ENCODE measurements around the gene MAST2.

The MAST2 gene

DNA sequence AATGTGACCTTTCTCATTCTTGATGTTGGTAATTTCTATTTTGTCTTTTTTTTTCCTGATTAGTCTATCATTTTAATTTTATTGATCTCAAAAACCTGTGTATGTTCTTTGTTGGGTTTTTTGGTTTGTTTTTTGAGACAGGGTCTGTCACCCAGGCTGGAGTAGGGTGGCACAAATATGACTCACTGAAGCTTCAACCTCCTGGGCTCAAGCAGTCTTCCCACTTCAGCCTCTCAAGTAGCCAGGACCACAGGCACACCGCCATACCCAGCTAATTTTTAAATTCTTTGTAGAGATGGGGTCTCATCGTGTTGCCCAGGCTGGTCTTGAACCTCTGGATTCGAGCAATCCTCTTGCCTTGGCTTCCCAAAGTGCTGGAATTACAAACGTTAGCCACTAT lies 183.8 kb downstream of the MAST2 start:
- Histone ChIP-seq H3K4me1 (ENCODE audit: control insufficient read depth in 2 of 2, insufficient read depth in 1 of 2, low read depth in 1 of 2, low read length in 2 of 2) (no peaks in the 10 kb centered on the region), H3K18ac (ENCODE audit: low read length) (no peak overlapping the region), H3K36me3 (replicated peaks in 1 of 2; ENCODE audit: control insufficient read depth in 2 of 2, insufficient read depth in 2 of 2, low read length in 2 of 2) (peaks cover 0 to 3% of the 10 kb centered on the region in 2 donors), H2BK15ac (ENCODE audit: low read length) (no peak overlapping the region), H2AFZ (ENCODE audit: low read length) (no peak overlapping the region), H3K4me3 (ENCODE audit: low read length in 2 of 2) (no peak overlapping the region), H3K4ac (ENCODE audit: low read length) (no peak overlapping the region), H3K14ac (ENCODE audit: low read length) (no peak overlapping the region), H3K23ac (ENCODE audit: low read depth, low read length, poor library complexity) (no peak overlapping the region), H3K4me2 (ENCODE audit: insufficient read depth, low read length, poor library complexity, severe bottlenecking) (no peak overlapping the region), H3K27ac (replicated peaks; ENCODE audit: low read length) (no peak overlapping the region), H4K91ac (ENCODE audit: low read depth, low read length, poor library complexity) (no peak overlapping the region), H3K27me3 (ENCODE audit: control insufficient read depth in 3 of 3, insufficient read depth in 3 of 3, low read depth in 1 of 3, low read length in 3 of 3) (no peaks in the 10 kb centered on the region), H4K8ac (ENCODE audit: low read depth, low read length) (no peak overlapping the region), H3K9me3 (replicated peaks in 1 of 2; ENCODE audit: control insufficient read depth in 2 of 2, insufficient read depth in 1 of 2, low read depth in 1 of 2, low read length in 2 of 2) (peaks cover 0 to 8% of the 10 kb centered on the region in 2 donors), H2BK5ac (ENCODE audit: low read length) (no peak overlapping the region), H3K9ac (ENCODE audit: low read depth, low read length, poor library complexity) (no peak overlapping the region), H2BK12ac (ENCODE audit: low read length) (no peak overlapping the region), H3K79me1 (ENCODE audit: low read depth, low read length) (peaks cover 2% of the 10 kb centered on the region), H2AK5ac (ENCODE audit: low read depth, low read length) (no peak overlapping the region), H2BK120ac (ENCODE audit: low read depth, low read length) (no peak overlapping the region)
- no peak for DNase-seq (ENCODE audit: low spot score)
- WGBS, 2 donors (ENCODE audit: extremely low coverage in 2 of 2, insufficient read length in 2 of 2, insufficient replicate concordance in 1 of 2): no CpG with 5 or more reads among the region's 4 CpGs

DNA sequence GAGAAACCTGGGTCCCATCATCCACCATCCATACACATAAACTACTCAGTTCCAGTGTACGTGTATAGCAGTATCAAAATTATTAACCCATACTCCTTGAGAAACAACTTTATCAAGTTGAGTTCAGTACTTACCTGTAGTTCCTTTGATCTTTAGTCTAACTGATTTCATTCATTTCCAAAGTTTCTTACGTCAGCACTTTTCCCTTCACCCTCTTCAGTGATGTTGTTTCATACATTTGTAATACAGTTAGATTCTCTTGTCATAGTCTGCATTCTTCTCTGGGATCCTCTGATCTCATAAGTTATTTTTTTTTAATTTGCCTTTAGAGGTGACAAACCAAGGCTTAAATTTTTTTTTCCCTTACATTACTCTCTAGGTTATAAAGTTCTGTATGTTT lies 185.8 kb downstream of the MAST2 start:
- no peak for DNase-seq (ENCODE audit: low spot score)
- Histone ChIP-seq H3K27me3 (ENCODE audit: control insufficient read depth in 3 of 3, insufficient read depth in 3 of 3, low read depth in 1 of 3, low read length in 3 of 3) (no peaks in the 10 kb centered on the region), H4K91ac (ENCODE audit: low read depth, low read length, poor library complexity) (no peak overlapping the region), H3K4me2 (ENCODE audit: insufficient read depth, low read length, poor library complexity, severe bottlenecking) (no peak overlapping the region), H3K4me3 (ENCODE audit: low read length in 2 of 2) (no peak overlapping the region), H2AK5ac (ENCODE audit: low read depth, low read length) (no peak overlapping the region), H2BK15ac (ENCODE audit: low read length) (no peak overlapping the region), H3K18ac (ENCODE audit: low read length) (no peak overlapping the region), H2BK120ac (ENCODE audit: low read depth, low read length) (no peak overlapping the region), H3K27ac (replicated peaks; ENCODE audit: low read length) (no peak overlapping the region), H3K9ac (ENCODE audit: low read depth, low read length, poor library complexity) (no peak overlapping the region), H4K8ac (ENCODE audit: low read depth, low read length) (no peak overlapping the region), H2AFZ (ENCODE audit: low read length) (no peak overlapping the region), H3K23ac (ENCODE audit: low read depth, low read length, poor library complexity) (no peak overlapping the region), H3K4ac (ENCODE audit: low read length) (no peak overlapping the region), H3K14ac (ENCODE audit: low read length) (no peak overlapping the region), H3K9me3 (replicated peaks in 1 of 2; ENCODE audit: control insufficient read depth in 2 of 2, insufficient read depth in 1 of 2, low read depth in 1 of 2, low read length in 2 of 2) (peaks cover 0 to 8% of the 10 kb centered on the region in 2 donors), H3K36me3 (replicated peaks in 1 of 2; ENCODE audit: control insufficient read depth in 2 of 2, insufficient read depth in 2 of 2, low read length in 2 of 2) (peaks cover 0 to 3% of the 10 kb centered on the region in 2 donors), H3K4me1 (ENCODE audit: control insufficient read depth in 2 of 2, insufficient read depth in 1 of 2, low read depth in 1 of 2, low read length in 2 of 2) (no peaks in the 10 kb centered on the region), H3K79me1 (ENCODE audit: low read depth, low read length) (peaks cover 2% of the 10 kb centered on the region), H2BK12ac (ENCODE audit: low read length) (no peak overlapping the region), H2BK5ac (ENCODE audit: low read length) (no peak overlapping the region)
- no CpG with 5 or more reads among the region's 2 CpGs for WGBS, 2 donors (ENCODE audit: extremely low coverage in 2 of 2, insufficient read length in 2 of 2, insufficient replicate concordance in 1 of 2)

DNA sequence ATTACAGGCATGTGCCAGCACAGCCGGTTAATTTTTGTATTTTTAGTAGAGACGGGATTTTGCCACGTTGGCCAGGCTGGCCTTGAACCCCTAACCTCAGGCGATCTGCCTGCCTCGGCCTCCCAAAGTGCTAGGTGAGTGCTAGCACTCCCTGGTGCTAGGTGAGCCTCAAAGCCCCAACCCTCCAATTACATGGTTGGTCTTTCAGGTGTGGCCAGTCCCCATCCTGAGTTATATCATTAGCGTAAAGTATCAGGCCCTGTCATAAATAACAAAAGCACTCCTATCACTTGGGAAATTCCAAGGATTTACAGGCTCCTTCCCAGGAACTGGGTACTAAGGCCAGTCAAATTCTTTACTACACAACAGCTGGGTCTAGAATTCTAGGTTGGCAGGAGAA lies 191.0 kb downstream of the MAST2 start:
- H4K91ac ChIP-seq (ENCODE audit: low read depth, low read length, poor library complexity): no peak overlapping the region
- H3K27ac ChIP-seq (replicated peaks; ENCODE audit: low read length): no peak overlapping the region
- peaks cover 0 to 8% of the 10 kb centered on the region in 2 donors for H3K9me3 ChIP-seq (replicated peaks in 1 of 2; ENCODE audit: control insufficient read depth in 2 of 2, insufficient read depth in 1 of 2, low read depth in 1 of 2, low read length in 2 of 2)
- no CpG with 5 or more reads among the region's 6 CpGs for WGBS, 2 donors (ENCODE audit: extremely low coverage in 2 of 2, insufficient read length in 2 of 2, insufficient replicate concordance in 1 of 2)
- H2AFZ ChIP-seq (ENCODE audit: low read length): no peak overlapping the region
- H3K14ac ChIP-seq (ENCODE audit: low read length): no peak overlapping the region
- no peak overlapping the region for H3K4me3 ChIP-seq (ENCODE audit: low read length in 2 of 2)
- no peak overlapping the region for H2BK120ac ChIP-seq (ENCODE audit: low read depth, low read length)
- H3K18ac ChIP-seq (ENCODE audit: low read length): no peak overlapping the region
- no peak overlapping the region for H3K9ac ChIP-seq (ENCODE audit: low read depth, low read length, poor library complexity)
- H2AK5ac ChIP-seq (ENCODE audit: low read depth, low read length): no peak overlapping the region
- peaks cover 0 to 11% of the 10 kb centered on the region in 2 donors for H3K36me3 ChIP-seq (replicated peaks in 1 of 2; ENCODE audit: control insufficient read depth in 2 of 2, insufficient read depth in 2 of 2, low read length in 2 of 2)
- no peak overlapping the region for H4K8ac ChIP-seq (ENCODE audit: low read depth, low read length)
- H2BK12ac ChIP-seq (ENCODE audit: low read length): no peak overlapping the region
- H3K79me1 ChIP-seq (ENCODE audit: low read depth, low read length): peaks cover 4% of the 10 kb centered on the region
- H2BK5ac ChIP-seq (ENCODE audit: low read length): no peak overlapping the region
- H3K4ac ChIP-seq (ENCODE audit: low read length): no peak overlapping the region
- no peak for DNase-seq (ENCODE audit: low spot score)
- no peak overlapping the region for H3K4me2 ChIP-seq (ENCODE audit: insufficient read depth, low read length, poor library complexity, severe bottlenecking)
- no peaks in the 10 kb centered on the region for H3K4me1 ChIP-seq (ENCODE audit: control insufficient read depth in 2 of 2, insufficient read depth in 1 of 2, low read depth in 1 of 2, low read length in 2 of 2)
- no peaks in the 10 kb centered on the region for H3K27me3 ChIP-seq (ENCODE audit: control insufficient read depth in 3 of 3, insufficient read depth in 3 of 3, low read depth in 1 of 3, low read length in 3 of 3)
- H2BK15ac ChIP-seq (ENCODE audit: low read length): no peak overlapping the region
- no peak overlapping the region for H3K23ac ChIP-seq (ENCODE audit: low read depth, low read length, poor library complexity)

DNA sequence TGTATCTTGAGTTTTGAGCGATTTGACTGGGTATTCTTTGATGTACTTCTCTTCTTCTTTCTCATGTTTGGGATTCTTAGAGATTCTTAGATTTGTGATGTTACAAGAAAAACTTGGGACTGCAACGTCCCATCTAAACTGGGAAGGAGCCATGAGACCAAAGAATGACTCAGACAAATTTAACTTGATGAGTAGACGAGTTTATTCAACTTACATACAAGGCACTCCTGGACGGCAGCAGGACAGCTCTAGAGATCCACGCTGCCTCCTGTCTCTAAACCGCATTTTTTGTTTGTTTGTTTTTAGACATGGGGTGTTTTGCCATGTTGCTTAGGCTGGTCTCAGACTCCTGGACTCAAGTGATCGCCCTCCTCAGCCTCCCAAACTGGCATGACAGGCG lies 191.9 kb downstream of the MAST2 start:
- Histone ChIP-seq H3K4me1 (ENCODE audit: control insufficient read depth in 2 of 2, insufficient read depth in 1 of 2, low read depth in 1 of 2, low read length in 2 of 2) (no peaks in the 10 kb centered on the region), H2BK120ac (ENCODE audit: low read depth, low read length) (no peak overlapping the region), H4K91ac (ENCODE audit: low read depth, low read length, poor library complexity) (no peak overlapping the region), H3K9ac (ENCODE audit: low read depth, low read length, poor library complexity) (no peak overlapping the region), H3K14ac (ENCODE audit: low read length) (no peak overlapping the region), H4K8ac (ENCODE audit: low read depth, low read length) (no peak overlapping the region), H2AK5ac (ENCODE audit: low read depth, low read length) (no peak overlapping the region), H3K23ac (ENCODE audit: low read depth, low read length, poor library complexity) (no peak overlapping the region), H2BK5ac (ENCODE audit: low read length) (no peak overlapping the region), H3K4me3 (ENCODE audit: low read length in 2 of 2) (no peak overlapping the region), H2BK15ac (ENCODE audit: low read length) (no peak overlapping the region), H3K27ac (replicated peaks; ENCODE audit: low read length) (no peak overlapping the region), H3K4ac (ENCODE audit: low read length) (no peak overlapping the region), H3K18ac (ENCODE audit: low read length) (no peak overlapping the region), H3K9me3 (replicated peaks in 1 of 2; ENCODE audit: control insufficient read depth in 2 of 2, insufficient read depth in 1 of 2, low read depth in 1 of 2, low read length in 2 of 2) (peaks cover 0 to 8% of the 10 kb centered on the region in 2 donors), H3K36me3 (replicated peaks in 1 of 2; ENCODE audit: control insufficient read depth in 2 of 2, insufficient read depth in 2 of 2, low read length in 2 of 2) (peaks cover 0 to 18% of the 10 kb centered on the region in 2 donors), H2AFZ (ENCODE audit: low read length) (no peak overlapping the region), H2BK12ac (ENCODE audit: low read length) (no peak overlapping the region), H3K4me2 (ENCODE audit: insufficient read depth, low read length, poor library complexity, severe bottlenecking) (no peak overlapping the region), H3K79me1 (ENCODE audit: low read depth, low read length) (peaks cover 4% of the 10 kb centered on the region), H3K27me3 (ENCODE audit: control insufficient read depth in 3 of 3, insufficient read depth in 3 of 3, low read depth in 1 of 3, low read length in 3 of 3) (no peaks in the 10 kb centered on the region)
- WGBS, 2 donors (ENCODE audit: extremely low coverage in 2 of 2, insufficient read length in 2 of 2, insufficient replicate concordance in 1 of 2): no CpG with 5 or more reads among the region's 8 CpGs
- no peak for DNase-seq (ENCODE audit: low spot score)
